Endodermal cell (in vitro differentiated cells): Measurements from ENCODE around the gene NKX2-2. TPM values are rescaled to one million over a fixed set of nuclear protein-coding genes. Genes with fewer than 3 reads are reported as not detected.

Source experiments
- DNase-seq: peaks from one replicate; pipeline ENCODE4 v3.0.0-alpha.2; 2017
- H3K27ac ChIP-seq: 2 replicates; pipeline ENCODE4 v1.5.1; 2013; ENCODE audit warnings: mild to moderate bottlenecking, low read depth, low read length, moderate library complexity
- H3K27me3 ChIP-seq: 2 replicates; pipeline ENCODE4 v1.6.1; 2013; ENCODE audit warnings: mild to moderate bottlenecking, low read length, moderate library complexity; ENCODE audit not compliant: insufficient read depth, control insufficient read depth, poor library complexity, severe bottlenecking
- H3K36me3 ChIP-seq: 2 replicates; pipeline ENCODE4 v1.7.0; 2013; ENCODE audit warnings: mild to moderate bottlenecking, low read length, moderate library complexity; ENCODE audit not compliant: control insufficient read depth, insufficient read depth
- H3K4me1 ChIP-seq: one replicate; pipeline ENCODE4 v1.7.0; 2013; ENCODE audit warnings: low read length; ENCODE audit not compliant: control insufficient read depth, insufficient read depth
- H3K4me3 ChIP-seq: 2 replicates; pipeline ENCODE4 v1.5.1; 2013; ENCODE audit warnings: mild to moderate bottlenecking, low read length, moderate library complexity
- H3K9ac ChIP-seq: 2 replicates; pipeline ENCODE4 v1.6.1; 2013; ENCODE audit warnings: mild to moderate bottlenecking, low read length, moderate library complexity; ENCODE audit not compliant: poor library complexity, severe bottlenecking; ENCODE audit errors: extremely low read depth
- H3K9me3 ChIP-seq: 2 replicates; pipeline ENCODE4 v1.6.1; 2013; ENCODE audit warnings: mild to moderate bottlenecking, low read length, moderate library complexity; ENCODE audit not compliant: control insufficient read depth
- H3K27ac Mint-ChIP-seq: 2 replicates; pipeline ENCODE4 v1.8.0; 2020; ENCODE audit warnings: mixed read lengths
- H3K27me3 Mint-ChIP-seq: 2 replicates; pipeline ENCODE4 v1.8.0; 2021; ENCODE audit warnings: mild to moderate bottlenecking, mixed read lengths; ENCODE audit not compliant: insufficient read depth
- H3K36me3 Mint-ChIP-seq: 2 replicates; pipeline ENCODE4 v1.8.0; 2020; ENCODE audit warnings: low read depth, mixed read lengths
- H3K4me1 Mint-ChIP-seq: 2 replicates; pipeline ENCODE4 v1.8.0; 2020; ENCODE audit warnings: mixed read lengths
- H3K4me3 Mint-ChIP-seq: 2 replicates; pipeline ENCODE4 v1.8.0; 2020; ENCODE audit warnings: mild to moderate bottlenecking, moderate library complexity, mixed read lengths
- H3K9me3 Mint-ChIP-seq: 2 replicates; pipeline ENCODE4 v1.8.0; 2020; ENCODE audit warnings: mild to moderate bottlenecking, mixed read lengths
- WGBS, 2 experiments: methylation state at CpG; one replicate each; pipeline versions ENCODE4 v1.1.5 to v1.1.7; 2013; ENCODE audit warnings: missing lambda C conversion rate in 2 of 2, mixed read lengths in 1 of 2; ENCODE audit not compliant: insufficient coverage in 1 of 2, insufficient read length in 1 of 2; 5-methylcytosine and 5-hydroxymethylcytosine counted together
- total RNA-seq, 2 donors: library from RNA; stranded (reverse); fragmentation: NEBNext Ultra II Directional in 1 of 2; extraction: Animal tissue kit (Norgen Biotek cat#: 25700) in 1 of 2; gene quantifications; 2 replicates in 1 of 2; 3 replicates in 1 of 2; pipeline ENCODE4 v1.2.1, GENCODE V29; 2021
- TF ChIP-seq, protein P1 (sequence below): fragments of 200-600 bp; sonication (generic); conservative IDR thresholded peaks from 2 replicates; pipeline ENCODE4 v1.5.0; 2021; ENCODE audit warnings: antibody characterized with exemption, mild to moderate bottlenecking

Gene NKX2-2
- total RNA-seq, 2 donors from 2014 or later, result 0.31 to 1.5 TPM

- Histone ChIP-seq H3K4me1 (peaks cover 4% of the 10 kb centered on the region), H3K9ac (no peak overlapping the region), H3K27me3 (peaks cover 97% of the 10 kb centered on the region), H3K4me3 (no peak overlapping the region), H3K27ac (no peak overlapping the region), H3K36me3 (no peaks in the 10 kb centered on the region), H3K9me3 (no peaks in the 10 kb centered on the region)
- Mint-ChIP-seq H3K4me3 (peak overlapping the region; percentile 55), H3K9me3 (no peaks in the 10 kb centered on the region), H3K4me1 (peaks cover 36% of the 10 kb centered on the region), H3K27ac (no peak overlapping the region), H3K27me3 (peaks cover 94% of the 10 kb centered on the region), H3K36me3 (no peaks in the 10 kb centered on the region)
- 3% methylated on average over 13 of the region's 18 CpGs; no CpG with 5 or more reads in 1 of the 2 experiments for WGBS, 2 experiments
- DNase-seq, result peak; percentile 53
- TF ChIP-seq, protein P1, sequence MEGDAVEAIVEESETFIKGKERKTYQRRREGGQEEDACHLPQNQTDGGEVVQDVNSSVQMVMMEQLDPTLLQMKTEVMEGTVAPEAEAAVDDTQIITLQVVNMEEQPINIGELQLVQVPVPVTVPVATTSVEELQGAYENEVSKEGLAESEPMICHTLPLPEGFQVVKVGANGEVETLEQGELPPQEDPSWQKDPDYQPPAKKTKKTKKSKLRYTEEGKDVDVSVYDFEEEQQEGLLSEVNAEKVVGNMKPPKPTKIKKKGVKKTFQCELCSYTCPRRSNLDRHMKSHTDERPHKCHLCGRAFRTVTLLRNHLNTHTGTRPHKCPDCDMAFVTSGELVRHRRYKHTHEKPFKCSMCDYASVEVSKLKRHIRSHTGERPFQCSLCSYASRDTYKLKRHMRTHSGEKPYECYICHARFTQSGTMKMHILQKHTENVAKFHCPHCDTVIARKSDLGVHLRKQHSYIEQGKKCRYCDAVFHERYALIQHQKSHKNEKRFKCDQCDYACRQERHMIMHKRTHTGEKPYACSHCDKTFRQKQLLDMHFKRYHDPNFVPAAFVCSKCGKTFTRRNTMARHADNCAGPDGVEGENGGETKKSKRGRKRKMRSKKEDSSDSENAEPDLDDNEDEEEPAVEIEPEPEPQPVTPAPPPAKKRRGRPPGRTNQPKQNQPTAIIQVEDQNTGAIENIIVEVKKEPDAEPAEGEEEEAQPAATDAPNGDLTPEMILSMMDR, result no peak
These were observed 2.4 kb downstream of the NKX2-2 start for GRCh38 chr20:21511485-21511849.

- peaks cover 4% of the 10 kb centered on the region for H3K4me1 ChIP-seq
- H3K27me3 ChIP-seq, result peaks cover 97% of the 10 kb centered on the region
- no peaks in the 10 kb centered on the region for H3K36me3 ChIP-seq
- no peak overlapping the region for H3K4me3 ChIP-seq
- Mint-ChIP-seq H3K36me3 (no peaks in the 10 kb centered on the region), H3K27ac (no peak overlapping the region), H3K4me1 (peaks cover 29% of the 10 kb centered on the region), H3K4me3 (peak overlapping the region; percentile 55), H3K9me3 (no peaks in the 10 kb centered on the region), H3K27me3 (peaks cover 92% of the 10 kb centered on the region)
- peak; percentile 70 for DNase-seq
- TF ChIP-seq, protein P1, result no peak
- WGBS, 2 experiments, result 4 to 5% methylated on average over 4 to 58 of the region's 62 CpGs
- no peaks in the 10 kb centered on the region for H3K9me3 ChIP-seq
- H3K9ac ChIP-seq, result no peak overlapping the region
- H3K27ac ChIP-seq, result no peak overlapping the region
These were observed 3.2 kb downstream of the NKX2-2 start for GRCh38 chr20:21510414-21511384.

DNA sequence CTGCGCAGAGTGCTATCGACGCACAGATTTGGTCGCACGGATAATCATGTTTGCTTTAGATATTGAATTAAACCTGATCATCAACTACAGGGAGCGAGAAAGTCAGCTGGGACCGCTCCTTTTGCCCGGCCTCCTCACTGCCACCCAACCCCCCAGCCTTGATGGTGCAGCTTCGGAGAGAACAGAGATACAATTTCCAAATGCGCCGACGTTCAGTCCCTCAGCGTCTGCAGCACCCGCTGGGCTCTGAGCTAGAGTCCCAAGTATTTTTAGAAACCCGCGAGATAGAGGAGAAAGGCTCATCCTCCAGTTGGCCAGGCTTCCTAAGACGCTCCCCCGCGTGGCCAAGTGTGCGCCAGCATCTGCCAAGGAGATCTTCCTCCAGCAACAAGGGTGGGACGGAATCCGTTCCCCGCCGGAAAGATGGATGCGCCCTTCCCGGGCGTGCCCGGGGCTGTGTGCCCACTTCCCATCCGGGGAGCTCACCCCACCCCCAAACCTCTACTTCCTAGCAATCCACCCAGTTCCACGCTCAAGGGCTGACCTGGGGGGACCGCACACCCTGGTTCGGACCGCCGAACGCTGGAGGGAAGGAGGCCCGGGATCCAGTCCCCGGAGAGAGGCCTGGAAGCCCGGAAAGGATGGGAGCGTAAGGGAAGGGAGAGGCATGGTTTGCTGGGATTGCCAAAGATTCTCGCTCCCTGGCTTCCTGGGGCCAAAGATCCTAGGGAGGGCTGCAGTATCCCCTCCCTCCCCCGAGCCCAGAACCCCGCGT lies 4.1 kb downstream of the NKX2-2 start:
- Mint-ChIP-seq H3K36me3 (no peaks in the 10 kb centered on the region), H3K27me3 (peaks cover 90% of the 10 kb centered on the region), H3K4me1 (peaks cover 31% of the 10 kb centered on the region), H3K4me3 (peak overlapping the region; percentile 46), H3K9me3 (no peaks in the 10 kb centered on the region), H3K27ac (no peak overlapping the region)
- no peaks in the 10 kb centered on the region for H3K36me3 ChIP-seq
- 3 to 5% methylated on average over 4 to 40 of the region's 43 CpGs for WGBS, 2 experiments
- peak; percentile 68 for DNase-seq
- H3K9ac ChIP-seq, result no peak overlapping the region
- no peak overlapping the region for H3K4me3 ChIP-seq
- H3K27ac ChIP-seq, result no peak overlapping the region
- H3K27me3 ChIP-seq, result peaks cover 100% of the 10 kb centered on the region
- H3K9me3 ChIP-seq, result no peaks in the 10 kb centered on the region
- TF ChIP-seq, protein P1, result peak; percentile 47
- H3K4me1 ChIP-seq, result peaks cover 4% of the 10 kb centered on the region
